H1 (cell line): ENCODE data around the gene ARHGAP10. TPM values are rescaled to one million over a fixed set of nuclear protein-coding genes. Genes with fewer than 3 reads are reported as not detected.
A peak's percentile ranks its signal among the peaks of the same experiment; 100 is the strongest.

Source experiments
- CTCF ChIA-PET: fragments of 300-600 bp; sonication (Branson Sonifier 250); formaldehyde crosslinking; loops from one replicate; lab custom pipeline; 2021; ENCODE audit not compliant: partially characterized antibody; lab: Charles Lee
- POLR2A ChIA-PET: fragments of 300-600 bp; sonication (Branson Sonifier 250); formaldehyde crosslinking; loops from one replicate; lab custom pipeline; 2021; ENCODE audit warnings: inconsistent platforms; ENCODE audit not compliant: partially characterized antibody; lab: Charles Lee
- DNase-seq, 2 experiments: peaks; one replicate each; pipeline versions ENCODE4 v3.0.0 to v3.0.0-alpha.2; 2010 to 2022; ENCODE audit warnings: low spot score in 2 of 2, low read depth in 1 of 2, mixed read lengths in 1 of 2
- FAIRE-seq: peaks from 2 replicates; lab custom pipeline; 2011; peaks lifted over from hg19 to GRCh38; lab: Jason Lieb, UNC
- H2AFZ ChIP-seq: 2 replicates; pipeline ENCODE4 v1.8.1; 2012; ENCODE audit warnings: low read length, inconsistent platforms
- H2AK5ac ChIP-seq: 2 replicates; pipeline ENCODE4 v1.6.1; 2013; ENCODE audit warnings: low read depth, low read length
- H2BK120ac ChIP-seq: replicated peaks from 2 replicates; pipeline ENCODE3; 2013; ENCODE audit warnings: low read depth, low read length, inconsistent platforms
- H2BK12ac ChIP-seq: 2 replicates; pipeline ENCODE4 v1.6.1; 2013; ENCODE audit warnings: low read depth, low read length
- H2BK15ac ChIP-seq: 2 replicates; pipeline ENCODE4 v1.6.1; 2013; ENCODE audit warnings: low read length
- H2BK20ac ChIP-seq: 2 replicates; pipeline ENCODE4 v1.6.1; 2013; ENCODE audit warnings: low read length
- H2BK5ac ChIP-seq: 2 replicates; pipeline ENCODE4 v1.6.1; 2013; ENCODE audit warnings: low read depth, low read length
- H3K14ac ChIP-seq: 2 replicates; pipeline ENCODE4 v1.6.1; 2013; ENCODE audit warnings: inconsistent platforms; ENCODE audit not compliant: insufficient read length
- H3K18ac ChIP-seq: 2 replicates; pipeline ENCODE4 v1.6.1; 2013; ENCODE audit warnings: low read length; ENCODE audit errors: extremely low read depth
- H3K23ac ChIP-seq: 2 replicates; pipeline ENCODE4 v1.6.1; 2013; ENCODE audit warnings: inconsistent platforms; ENCODE audit not compliant: insufficient read length
- H3K23me2 ChIP-seq: 2 replicates; pipeline ENCODE4 v1.6.1; 2013; ENCODE audit warnings: low read depth, low read length
- H3K27ac ChIP-seq: 2 replicates; pipeline ENCODE4 v1.6.1; 2011; ENCODE audit warnings: low read depth, low read length, inconsistent platforms
- H3K27me3 ChIP-seq, 4 experiments: replicated peaks in 1 of 4; 1 replicate in 1 of 4; 2 replicates in 3 of 4; pipeline versions ENCODE4 v1.6.1 to v1.8.1; 2011 to 2013; ENCODE audit warnings: low read length in 3 of 4, mild to moderate bottlenecking in 3 of 4, inconsistent platforms in 2 of 4, mixed read lengths in 2 of 4, moderate library complexity in 1 of 4; ENCODE audit not compliant: control insufficient read depth in 3 of 4, insufficient read depth in 3 of 4; ENCODE audit errors: extremely low read depth in 1 of 4
- H3K36me3 ChIP-seq, 4 experiments: 2 replicates each; pipeline versions ENCODE4 v1.6.1 to v1.8.1; 2011 to 2013; ENCODE audit warnings: mild to moderate bottlenecking in 4 of 4, low read length in 3 of 4, moderate library complexity in 2 of 4, control low read depth in 1 of 4, inconsistent platforms in 1 of 4; ENCODE audit not compliant: insufficient read depth in 4 of 4, control insufficient read depth in 2 of 4
- H3K4ac ChIP-seq: replicated peaks from 2 replicates; pipeline ENCODE3; 2013; ENCODE audit warnings: low read length, low read depth, mixed read lengths, inconsistent platforms; ENCODE audit not compliant: insufficient read length
- H3K4me1 ChIP-seq, 4 experiments: replicated peaks in 1 of 4; 1 replicate in 1 of 4; 2 replicates in 3 of 4; pipeline versions ENCODE4 v1.6.1 to v1.8.1; 2011 to 2013; ENCODE audit warnings: low read length in 3 of 4, inconsistent platforms in 2 of 4, mixed read lengths in 1 of 4; ENCODE audit not compliant: insufficient read depth in 4 of 4, control insufficient read depth in 3 of 4
- H3K4me2 ChIP-seq, 2 experiments: 2 replicates each; pipeline versions ENCODE4 v1.6.1 to v1.8.1; 2011 to 2013; ENCODE audit warnings: low read depth in 2 of 2, low read length in 2 of 2, control low read depth in 1 of 2, inconsistent platforms in 1 of 2, mild to moderate bottlenecking in 1 of 2; ENCODE audit not compliant: insufficient read depth in 1 of 2
- H3K4me3 ChIP-seq, 4 experiments: fragments of 200-600, 300-600 bp in 1 of 4; sonication (generic), shearing (Covaris generic), sonication (Bioruptor Twin) in 1 of 4; 2 replicates each; pipeline versions ENCODE4 v1.5.1 to v1.8.1; 2011 to 2016; ENCODE audit warnings: low read length in 4 of 4, low read depth in 3 of 4, control low read depth in 2 of 4, inconsistent platforms in 2 of 4, mild to moderate bottlenecking in 2 of 4, mixed read lengths in 1 of 4, moderate library complexity in 1 of 4; ENCODE audit not compliant: insufficient read depth in 2 of 4; ENCODE audit errors: extremely low read depth in 1 of 4
- H3K56ac ChIP-seq: replicated peaks from 2 replicates; pipeline ENCODE3; 2013; ENCODE audit warnings: low read depth, mild to moderate bottlenecking, mixed read lengths, low read length, inconsistent platforms; ENCODE audit not compliant: insufficient read length
- H3K79me1 ChIP-seq: 2 replicates; pipeline ENCODE4 v1.6.1; 2013; ENCODE audit warnings: low read depth, low read length, control low read depth
- H3K79me2 ChIP-seq, 2 experiments: 2 replicates each; pipeline versions ENCODE4 v1.6.1 to v1.8.1; 2012 to 2013; ENCODE audit warnings: low read length in 2 of 2, mild to moderate bottlenecking in 2 of 2, inconsistent platforms in 1 of 2; ENCODE audit not compliant: insufficient read depth in 2 of 2, control insufficient read depth in 1 of 2
- H3K9ac ChIP-seq, 4 experiments: replicated peaks in 1 of 4; 1 replicate in 1 of 4; 2 replicates in 3 of 4; pipeline versions ENCODE4 v1.6.1 to v1.8.1; 2011 to 2013; ENCODE audit warnings: low read depth in 3 of 4, low read length in 3 of 4, control low read depth in 2 of 4, mild to moderate bottlenecking in 2 of 4, moderate library complexity in 2 of 4, inconsistent platforms in 1 of 4; ENCODE audit errors: extremely low read depth in 1 of 4
- H3K9me3 ChIP-seq, 2 experiments: 2 replicates each; pipeline versions ENCODE4 v1.6.1 to v1.8.1; 2012 to 2013; ENCODE audit warnings: mild to moderate bottlenecking in 2 of 2, moderate library complexity in 2 of 2, control low read depth in 1 of 2, inconsistent platforms in 1 of 2, low read depth in 1 of 2, low read length in 1 of 2, mixed read lengths in 1 of 2; ENCODE audit not compliant: insufficient read depth in 2 of 2
- H4K20me1 ChIP-seq, 2 experiments: replicated peaks in 1 of 2; 2 replicates each; pipeline versions ENCODE3 to v1.8.1; 2011 to 2013; ENCODE audit warnings: inconsistent platforms in 2 of 2, low read length in 2 of 2, mild to moderate bottlenecking in 1 of 2; ENCODE audit not compliant: insufficient read depth in 2 of 2, control insufficient read depth in 1 of 2
- H4K5ac ChIP-seq: 2 replicates; pipeline ENCODE4 v1.6.1; 2013; ENCODE audit warnings: low read length, low read depth, mixed read lengths, inconsistent platforms; ENCODE audit not compliant: insufficient read length
- H4K8ac ChIP-seq: 2 replicates; pipeline ENCODE4 v1.8.0; 2013; ENCODE audit warnings: mild to moderate bottlenecking, moderate library complexity, low read length, inconsistent platforms; ENCODE audit not compliant: insufficient read depth; ENCODE audit errors: extremely low read depth
- H4K91ac ChIP-seq: replicated peaks from 2 replicates; pipeline ENCODE3; 2013; ENCODE audit warnings: low read length, mixed read lengths, inconsistent platforms; ENCODE audit not compliant: insufficient read length
- EGR1 ChIP-seq: IDR thresholded peaks from 2 replicates; pipeline ENCODE4 v1.6.1; 2011; ENCODE audit warnings: low read depth, low read length, borderline replicate concordance
- HDAC2 ChIP-seq, 2 experiments: fragments of 300-600 bp in 1 of 2; sonication (generic) in 1 of 2; IDR thresholded peaks; 2 replicates each; pipeline ENCODE4 v1.6.1; 2011 to 2012; ENCODE audit warnings: low read depth in 2 of 2, low read length in 2 of 2, mild to moderate bottlenecking in 2 of 2, moderate library complexity in 2 of 2, borderline replicate concordance in 1 of 2, inconsistent platforms in 1 of 2
- NANOG ChIP-seq: IDR thresholded peaks from 2 replicates; pipeline ENCODE4 v1.6.1; 2011; ENCODE audit warnings: low read length, low read depth, mild to moderate bottlenecking, inconsistent platforms; ENCODE audit not compliant: insufficient read depth, poor library complexity, severe bottlenecking
- RAD21 ChIP-seq, 2 experiments: IDR thresholded peaks in 1 of 2; conservative IDR thresholded peaks in 1 of 2; 2 replicates each; pipeline ENCODE4 v1.6.1; 2011; ENCODE audit warnings: low read depth in 2 of 2, low read length in 2 of 2, improper control_type of control experiment in 1 of 2, inconsistent platforms in 1 of 2, mild to moderate bottlenecking in 1 of 2, moderate library complexity in 1 of 2
- RBBP5 ChIP-seq: IDR thresholded peaks from 2 replicates; pipeline ENCODE4 v1.7.1; 2012; ENCODE audit warnings: low read depth, mild to moderate bottlenecking, inconsistent platforms, low read length, moderate library complexity, borderline replicate concordance
- SP1 ChIP-seq: IDR thresholded peaks from 2 replicates; pipeline ENCODE4 v1.6.1; 2011; ENCODE audit warnings: low read depth, low read length
- TBP ChIP-seq: IDR thresholded peaks from 2 replicates; pipeline ENCODE4 v1.6.1; 2011; ENCODE audit warnings: low read depth, low read length, improper control_type of control experiment
- WGBS, 2 experiments: shearing (Covaris generic) in 1 of 2; methylation state at CpG; one replicate each; pipeline versions ENCODE4 v1.1.6 to v1.1.7; 2013 to 2015; ENCODE audit warnings: low lambda C conversion rate in 2 of 2, mixed read lengths in 2 of 2, inconsistent platforms in 1 of 2, low coverage in 1 of 2, missing lambda C conversion rate in 1 of 2; ENCODE audit not compliant: insufficient replicate concordance in 2 of 2, insufficient coverage in 1 of 2, insufficient read length in 1 of 2; ENCODE audit errors: extremely low coverage in 1 of 2, missing lambda C conversion rate in 1 of 2; 5-methylcytosine and 5-hydroxymethylcytosine counted together
- polyA plus RNA-seq, 7 experiments: library from polyadenylated mRNA; depleted of rRNA in 3 of 7; stranded (reverse) in 5 of 7; unstranded in 2 of 7; fragments of >200 nt in 5 of 7; fragments of 200-250 nt in 2 of 7; gene quantifications; 1 replicate in 5 of 7; 2 replicates in 1 of 7; 4 replicates in 1 of 7; pipeline versions ENCODE4 v1.2.1 to v1.2.3, GENCODE V29; 2011 to 2013; ENCODE audit warnings: missing spikeins in 2 of 7, mixed read lengths in 2 of 7
- total RNA-seq: library from RNA; stranded (reverse); fragmentation: NEBNext Ultra II Directional; extraction: Animal tissue kit (Norgen Biotek cat#: 25700); gene quantifications from 2 replicates; pipeline ENCODE4 v1.2.1, GENCODE V29; 2021
- TF ChIP-seq, protein P1 (sequence below), 3 experiments: IDR thresholded peaks; 1 replicate in 2 of 3; 2 replicates in 1 of 3; pipeline versions ENCODE4 v1.5.1 to v1.6.1; 2011; ENCODE audit warnings: low read length in 3 of 3, mild to moderate bottlenecking in 3 of 3, inconsistent platforms in 2 of 3, low read depth in 1 of 3, moderate library complexity in 1 of 3; ENCODE audit not compliant: insufficient read depth in 1 of 3; ENCODE audit errors: control extremely low read depth in 1 of 3

The ARHGAP10 gene
- total and polyA plus RNA-seq, 2 of the 8 experiments (the other 6 are each of a cell fraction or from before 2014, with no cell fraction given), result 3.7 to 6.1 TPM

DNA sequence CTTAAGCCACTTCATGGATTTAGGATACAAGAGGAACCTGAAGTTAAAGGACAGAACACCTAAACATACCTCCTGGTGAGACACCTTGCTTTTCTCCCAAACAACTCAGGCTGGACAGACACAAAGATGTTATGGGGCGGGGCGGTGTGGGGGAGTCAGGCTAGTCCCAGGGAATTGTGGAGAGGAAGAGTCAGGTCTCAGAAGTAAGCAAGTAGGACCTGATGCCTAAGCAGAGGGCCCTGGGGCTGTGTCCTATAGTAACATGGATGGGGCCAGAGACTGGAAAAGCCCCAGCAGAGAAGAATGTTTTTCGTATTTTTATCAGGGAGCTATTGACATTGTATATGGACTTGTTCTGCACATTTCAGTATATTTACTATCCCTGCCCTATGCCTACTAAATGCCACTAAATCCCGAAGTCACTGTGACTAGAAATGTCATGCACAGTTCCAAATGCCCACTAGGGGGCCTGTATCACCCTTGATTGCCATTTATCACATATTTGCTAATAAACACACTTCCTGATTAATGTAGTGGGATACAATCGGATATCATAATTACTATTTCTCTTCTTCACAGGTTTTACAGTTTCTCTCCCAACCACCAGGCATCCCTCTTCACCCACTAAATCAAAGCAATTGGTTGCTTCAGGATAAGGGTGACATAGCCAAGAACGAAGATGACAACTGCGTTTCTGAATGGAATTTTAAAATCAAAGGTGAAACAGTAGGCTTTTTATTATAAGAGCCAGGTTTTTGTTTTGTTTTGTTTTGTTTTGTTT, 23.8 kb upstream of the ARHGAP10 start:
- Histone ChIP-seq H2BK5ac (no peak overlapping the region), H3K9me3 (no peaks in the 10 kb centered on the region), H3K79me1 (no peaks in the 10 kb centered on the region), H2AFZ (no peak overlapping the region), H2BK120ac (no peak overlapping the region), H2BK15ac (no peak overlapping the region), H3K14ac (no peak overlapping the region), H2AK5ac (no peak overlapping the region), H4K8ac (no peak overlapping the region), H3K56ac (no peak overlapping the region), H3K4me3 (no peak overlapping the region), H3K79me2 (no peaks in the 10 kb centered on the region), H4K91ac (no peak overlapping the region), H3K18ac (no peak overlapping the region), H4K20me1 (no peaks in the 10 kb centered on the region), H3K27me3 (no peaks in the 10 kb centered on the region), H3K4me2 (no peak overlapping the region), H3K23ac (no peak overlapping the region), H3K36me3 (no peaks in the 10 kb centered on the region), H3K9ac (no peak overlapping the region), H2BK20ac (no peak overlapping the region), H4K5ac (no peak overlapping the region), H3K4ac (no peak overlapping the region), H2BK12ac (no peak overlapping the region), H3K27ac (no peak overlapping the region), H3K4me1 (no peaks in the 10 kb centered on the region), H3K23me2 (no peaks in the 10 kb centered on the region)
- 68% methylated on average over 7 of the region's 7 CpGs; no CpG with 5 or more reads in 1 of the 2 experiments for WGBS, 2 experiments
- ChIA-PET CTCF (interaction anchor here (0.6 to 7.3 kb wide), 33 partner anchors 9 to 184 kb away, joined by 3 to 69 read pairs (median 5); partner anchors contain the start of genes ARHGAP10 and PRMT9), POLR2A (no interaction called here)
- DNase-seq (peak in 1 of 2 experiments; percentile 53), FAIRE-seq (peak; percentile 78)
- TF ChIP-seq TBP (no peak), RBBP5 (no peak), RAD21 (IDR thresholded peaks at IDR 0.05 in 1 of 2, conservative IDR thresholded peaks at IDR 0.05 in 1 of 2; ENCODE audit: low read depth in 2 of 2, low read length in 2 of 2) (peak; percentile 59 to 73), EGR1 (no peak), HDAC2 (IDR thresholded peaks at IDR 0.05; ENCODE audit: borderline replicate concordance in 1 of 2, low read depth in 2 of 2, low read length in 2 of 2) (no peak), SP1 (no peak), NANOG (no peak)
- TF ChIP-seq, protein P1, sequence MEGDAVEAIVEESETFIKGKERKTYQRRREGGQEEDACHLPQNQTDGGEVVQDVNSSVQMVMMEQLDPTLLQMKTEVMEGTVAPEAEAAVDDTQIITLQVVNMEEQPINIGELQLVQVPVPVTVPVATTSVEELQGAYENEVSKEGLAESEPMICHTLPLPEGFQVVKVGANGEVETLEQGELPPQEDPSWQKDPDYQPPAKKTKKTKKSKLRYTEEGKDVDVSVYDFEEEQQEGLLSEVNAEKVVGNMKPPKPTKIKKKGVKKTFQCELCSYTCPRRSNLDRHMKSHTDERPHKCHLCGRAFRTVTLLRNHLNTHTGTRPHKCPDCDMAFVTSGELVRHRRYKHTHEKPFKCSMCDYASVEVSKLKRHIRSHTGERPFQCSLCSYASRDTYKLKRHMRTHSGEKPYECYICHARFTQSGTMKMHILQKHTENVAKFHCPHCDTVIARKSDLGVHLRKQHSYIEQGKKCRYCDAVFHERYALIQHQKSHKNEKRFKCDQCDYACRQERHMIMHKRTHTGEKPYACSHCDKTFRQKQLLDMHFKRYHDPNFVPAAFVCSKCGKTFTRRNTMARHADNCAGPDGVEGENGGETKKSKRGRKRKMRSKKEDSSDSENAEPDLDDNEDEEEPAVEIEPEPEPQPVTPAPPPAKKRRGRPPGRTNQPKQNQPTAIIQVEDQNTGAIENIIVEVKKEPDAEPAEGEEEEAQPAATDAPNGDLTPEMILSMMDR (IDR thresholded peaks at IDR 0.05; ENCODE audit: control extremely low read depth in 1 of 3, insufficient read depth in 1 of 3, low read depth in 1 of 3, low read length in 3 of 3), result peak in 2 of 3 experiments; percentile 63 to 81; a peak in 3 of 4 replicates
